Measurements from ENCODE around the gene TBX19. TPM values are rescaled to one million over a fixed set of nuclear protein-coding genes. Genes with fewer than 3 reads are reported as not detected.

TBX19 gene
- total RNA-seq, 2 donors from 2014 or later, result 8.4 to 9.9 TPM

GRCh38 chr1:168287237-168287664 is 6.6 kb downstream of the TBX19 start:
- Histone ChIP-seq H3K4me1 (ENCODE audit: control insufficient read depth in 1 of 2, low read depth in 2 of 2) (peaks cover 5 to 13% of the 10 kb centered on the region in 2 donors), H3K27ac (no peak overlapping the region), H3K9me3 (no peaks in the 10 kb centered on the region), H3K4me3 (no peak overlapping the region), H3K36me3 (peaks cover 10% of the 10 kb centered on the region), H3K27me3 (replicated peaks; ENCODE audit: insufficient read depth) (no peaks in the 10 kb centered on the region)
- no peak for DNase-seq (ENCODE audit: low spot score)
- ATAC-seq (ENCODE audit: insufficient number of reproducible peaks, low FRiP score, low read depth), result no peak
- no peak for TF ChIP-seq CTCF (IDR thresholded peaks at IDR 0.05)

GRCh38 chr1:168288311-168289052 is 7.8 kb downstream of the TBX19 start:
- Histone ChIP-seq H3K27me3 (replicated peaks; ENCODE audit: insufficient read depth) (no peaks in the 10 kb centered on the region), H3K27ac (no peak overlapping the region), H3K4me3 (no peak overlapping the region), H3K36me3 (peaks cover 13% of the 10 kb centered on the region), H3K4me1 (ENCODE audit: control insufficient read depth in 1 of 2, low read depth in 2 of 2) (peaks cover 5 to 13% of the 10 kb centered on the region in 2 donors), H3K9me3 (no peaks in the 10 kb centered on the region)
- no peak for DNase-seq (ENCODE audit: low spot score)
- ATAC-seq (ENCODE audit: insufficient number of reproducible peaks, low FRiP score, low read depth), result no peak
- no peak for TF ChIP-seq CTCF (IDR thresholded peaks at IDR 0.05)

GRCh38 chr1:168291222-168291837 is 10.7 kb downstream of the TBX19 start:
- H3K9me3 ChIP-seq, result no peaks in the 10 kb centered on the region
- H3K36me3 ChIP-seq, result peaks cover 19% of the 10 kb centered on the region
- DNase-seq (ENCODE audit: low spot score), result no peak
- no peak for ATAC-seq (ENCODE audit: insufficient number of reproducible peaks, low FRiP score, low read depth)
- no peak overlapping the region for H3K27ac ChIP-seq
- no peaks in the 10 kb centered on the region for H3K27me3 ChIP-seq (replicated peaks; ENCODE audit: insufficient read depth)
- no peaks in the 10 kb centered on the region for H3K4me1 ChIP-seq (ENCODE audit: control insufficient read depth in 1 of 2, low read depth in 2 of 2)
- TF ChIP-seq CTCF (IDR thresholded peaks at IDR 0.05), result no peak
- no peak overlapping the region for H3K4me3 ChIP-seq

- no peak for TF ChIP-seq CTCF (IDR thresholded peaks at IDR 0.05)
- Histone ChIP-seq H3K9me3 (no peaks in the 10 kb centered on the region), H3K4me3 (no peak overlapping the region), H3K4me1 (ENCODE audit: control insufficient read depth in 1 of 2, low read depth in 2 of 2) (no peaks in the 10 kb centered on the region), H3K27ac (no peak overlapping the region), H3K36me3 (peaks cover 21% of the 10 kb centered on the region), H3K27me3 (replicated peaks; ENCODE audit: insufficient read depth) (no peaks in the 10 kb centered on the region)
- ATAC-seq (ENCODE audit: insufficient number of reproducible peaks, low FRiP score, low read depth), result no peak
- no peak for DNase-seq (ENCODE audit: low spot score)
These were observed 12.7 kb downstream of the TBX19 start for GRCh38 chr1:168293356-168293755.

- DNase-seq (ENCODE audit: low spot score) (no peak), ATAC-seq (ENCODE audit: insufficient number of reproducible peaks, low FRiP score, low read depth) (no peak)
- H3K27me3 ChIP-seq (replicated peaks; ENCODE audit: insufficient read depth), result no peaks in the 10 kb centered on the region
- no peak for TF ChIP-seq CTCF (IDR thresholded peaks at IDR 0.05)
- no peak overlapping the region for H3K27ac ChIP-seq
- peaks cover 21% of the 10 kb centered on the region for H3K36me3 ChIP-seq
- peaks cover 0 to 6% of the 10 kb centered on the region in 2 donors for H3K4me1 ChIP-seq (ENCODE audit: control insufficient read depth in 1 of 2, low read depth in 2 of 2)
- H3K9me3 ChIP-seq, result no peaks in the 10 kb centered on the region
- H3K4me3 ChIP-seq, result no peak overlapping the region
These were observed 14.9 kb downstream of the TBX19 start for GRCh38 chr1:168295411-168296114.
